HG03378 (cell line): ENCODE measurements around the gene GSTM4.
"Not testable (repeated sequence)": the region's sequence is repeated elsewhere in the genome, so short reads cannot be mapped to it uniquely, and the experiment has no call there.

Experiments
- ATAC-seq: cut with Tn5 transposase; IDR thresholded peaks from one replicate; pipeline ENCODE4 v1.9.1; 2021; ENCODE audit warnings: mild to moderate bottlenecking, moderate library complexity; ENCODE audit not compliant: unreplicated experiment

GSTM4 gene

DNA sequence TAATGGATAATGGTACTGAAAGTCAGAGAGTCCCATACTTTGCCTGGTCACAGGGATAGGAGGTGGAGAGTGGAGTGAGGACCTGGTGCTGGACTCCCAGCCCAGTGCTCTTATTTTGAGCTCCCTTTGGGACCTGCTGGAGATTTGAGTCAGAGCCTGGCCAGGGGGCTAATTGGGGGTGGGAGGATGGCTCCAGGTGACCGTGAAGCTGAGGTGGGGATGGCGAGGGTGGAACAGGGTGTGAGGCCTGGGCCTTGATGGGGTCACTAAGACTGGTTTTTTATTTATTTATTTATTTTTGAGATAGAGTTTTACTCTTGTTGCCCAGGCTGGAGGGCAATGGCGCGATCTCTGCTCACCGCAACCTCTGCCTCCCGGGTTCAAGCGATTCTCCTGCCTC lies 18.5 kb upstream of the GSTM4 start:
- ATAC-seq: no peak

DNA sequence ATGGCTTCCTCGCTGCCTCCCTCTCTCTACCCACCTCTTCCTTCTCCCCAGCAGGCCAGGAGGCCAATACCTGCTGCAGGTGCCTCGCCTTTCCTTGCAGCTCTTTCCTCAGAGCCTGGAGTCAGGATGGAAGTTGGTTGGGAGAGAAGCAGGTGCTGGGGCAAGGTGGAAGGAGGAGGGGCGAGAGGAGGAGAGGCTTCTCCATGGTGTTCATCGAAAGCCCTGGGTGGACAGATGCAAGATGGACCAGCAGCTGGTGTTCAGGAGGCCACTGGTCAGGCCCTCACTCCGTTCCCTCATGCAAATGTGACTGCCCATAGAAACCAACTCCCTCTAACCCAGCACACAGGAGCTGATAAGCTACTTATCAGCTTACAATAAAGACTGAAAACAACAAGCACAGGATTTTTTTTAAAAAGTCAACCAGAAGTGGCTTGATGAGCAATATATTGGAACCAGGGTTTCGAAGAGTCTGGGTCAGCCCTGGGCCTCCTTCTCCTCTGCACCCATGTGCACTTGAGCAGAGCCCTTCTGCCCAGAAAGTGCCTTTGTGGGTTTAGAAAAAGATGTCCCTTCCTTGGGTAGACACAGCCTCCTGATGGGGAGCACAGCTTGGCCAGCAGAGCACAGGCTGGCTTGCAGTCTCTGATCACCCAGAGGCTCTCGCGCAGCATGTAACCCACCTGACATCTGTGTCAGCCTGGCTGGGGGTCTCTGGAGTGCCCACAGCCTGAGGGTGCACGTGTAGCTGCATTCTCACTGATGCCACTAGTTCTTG lies 16.6 kb upstream of the GSTM4 start:
- no peak for ATAC-seq

DNA sequence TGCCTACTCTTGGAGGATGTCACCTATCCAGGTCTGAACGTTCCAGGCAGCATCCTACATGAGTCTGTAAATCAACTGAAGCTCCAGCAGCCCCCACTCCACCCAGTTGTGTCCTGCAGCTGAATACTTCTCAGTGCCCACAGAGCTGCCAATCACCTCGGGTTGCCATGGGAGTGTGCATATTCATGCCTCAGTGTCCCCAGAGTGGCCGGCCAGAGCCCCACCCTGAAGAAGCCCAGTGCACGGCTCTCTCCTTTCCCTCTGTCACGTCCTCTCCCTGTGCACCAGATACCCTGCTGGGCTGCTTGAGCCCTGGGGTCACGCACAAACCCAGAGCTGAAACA lies 16.1 kb upstream of the GSTM4 start:
- no peak for ATAC-seq

DNA sequence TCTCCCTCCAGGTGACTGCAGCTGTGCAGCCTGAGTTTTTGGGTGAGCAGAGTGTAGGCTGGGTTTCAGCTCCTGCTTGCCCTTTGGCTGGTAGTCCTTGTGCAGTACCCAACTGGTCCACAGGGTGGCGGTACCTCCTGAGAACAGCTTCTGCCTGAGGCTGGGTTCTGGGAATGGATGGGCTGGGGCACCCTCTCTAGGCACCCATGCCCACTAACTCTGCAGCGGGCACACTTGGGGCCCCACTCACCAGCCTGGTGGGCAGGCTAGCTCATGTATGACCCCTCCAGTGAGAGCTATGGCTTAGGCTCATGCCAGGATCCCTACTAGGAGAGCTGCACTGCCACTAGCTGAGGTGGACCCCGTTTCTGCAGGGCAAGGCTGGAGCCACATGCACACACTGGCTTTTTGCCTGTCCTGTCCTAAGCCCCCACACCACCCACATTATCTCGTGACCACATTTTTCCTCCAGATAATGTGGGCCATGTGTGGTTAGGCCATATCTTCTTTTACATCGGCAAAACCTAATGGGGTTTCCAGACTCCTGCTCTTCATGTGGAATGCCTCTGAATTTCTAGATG lies 15.5 kb upstream of the GSTM4 start:
- ATAC-seq: peak; percentile 61

DNA sequence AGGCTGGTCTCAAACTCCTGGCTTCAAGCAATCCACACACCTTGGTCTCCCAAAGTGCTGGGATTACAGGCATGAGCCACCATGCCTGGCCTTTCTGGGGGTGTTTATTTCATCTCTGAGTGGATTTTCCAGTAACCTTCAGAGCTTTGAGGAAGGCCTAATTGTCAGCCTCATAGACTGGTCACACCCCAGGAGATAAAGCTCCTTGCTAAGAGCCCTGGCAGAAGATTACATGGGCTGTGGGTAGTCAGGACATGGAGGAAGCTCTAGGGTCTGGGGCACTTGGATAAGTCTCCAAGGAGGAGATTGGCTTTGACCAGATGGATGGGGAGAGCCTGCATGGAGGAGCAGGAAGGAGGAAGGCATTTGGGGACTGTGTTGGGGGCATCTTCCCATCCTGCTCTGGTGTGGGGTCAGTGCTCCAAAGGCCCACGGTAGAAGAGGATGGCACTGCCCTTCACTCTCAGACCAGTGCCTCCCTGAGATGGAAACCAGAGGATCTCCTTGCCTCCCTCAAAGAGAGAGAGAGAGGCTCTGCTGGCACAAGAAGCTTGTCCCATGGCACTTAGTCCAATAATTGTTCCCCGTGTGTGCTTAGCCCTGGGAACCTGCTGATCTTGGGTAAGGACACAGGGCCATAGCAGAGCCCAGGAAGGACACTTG lies 14.7 kb upstream of the GSTM4 start:
- no peak for ATAC-seq

DNA sequence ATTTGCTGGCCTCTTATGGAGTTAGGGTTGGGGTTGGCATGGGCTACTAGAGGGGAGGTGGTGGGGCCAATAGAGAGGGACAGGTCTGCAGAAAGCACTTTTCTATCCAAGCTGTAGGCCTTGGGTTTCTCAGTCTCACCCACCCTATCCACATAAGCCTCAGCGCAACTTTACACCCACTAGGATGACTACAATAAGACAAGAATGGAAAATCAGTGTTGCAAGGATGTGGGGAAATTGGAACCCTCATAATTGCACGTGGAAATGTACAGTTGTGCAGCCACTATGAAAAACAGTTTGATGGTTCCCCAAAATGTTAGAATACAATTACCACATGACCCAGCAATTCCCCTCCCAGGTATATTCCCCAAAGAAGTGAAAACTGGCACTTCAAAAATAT lies 14.0 kb upstream of the GSTM4 start:
- no peak for ATAC-seq

DNA sequence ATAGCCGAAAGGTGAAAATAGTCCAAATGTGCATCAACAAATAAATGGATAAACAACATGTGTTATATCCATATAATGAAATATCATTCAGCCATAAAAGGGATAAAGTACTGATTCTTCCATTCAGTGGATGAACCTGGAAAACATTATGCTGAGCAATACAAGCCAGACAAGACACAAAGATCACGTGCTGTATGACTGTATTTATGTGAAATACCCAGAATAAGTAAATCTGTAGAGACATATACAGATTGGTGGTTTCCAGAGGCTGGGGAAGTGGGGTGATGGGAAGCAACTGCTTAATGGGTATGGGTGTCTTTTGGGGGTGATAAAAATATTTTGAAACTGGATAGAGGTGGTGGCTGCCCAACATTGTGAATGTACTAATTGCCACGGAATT lies 13.3 kb upstream of the GSTM4 start:
- no peak for ATAC-seq

DNA sequence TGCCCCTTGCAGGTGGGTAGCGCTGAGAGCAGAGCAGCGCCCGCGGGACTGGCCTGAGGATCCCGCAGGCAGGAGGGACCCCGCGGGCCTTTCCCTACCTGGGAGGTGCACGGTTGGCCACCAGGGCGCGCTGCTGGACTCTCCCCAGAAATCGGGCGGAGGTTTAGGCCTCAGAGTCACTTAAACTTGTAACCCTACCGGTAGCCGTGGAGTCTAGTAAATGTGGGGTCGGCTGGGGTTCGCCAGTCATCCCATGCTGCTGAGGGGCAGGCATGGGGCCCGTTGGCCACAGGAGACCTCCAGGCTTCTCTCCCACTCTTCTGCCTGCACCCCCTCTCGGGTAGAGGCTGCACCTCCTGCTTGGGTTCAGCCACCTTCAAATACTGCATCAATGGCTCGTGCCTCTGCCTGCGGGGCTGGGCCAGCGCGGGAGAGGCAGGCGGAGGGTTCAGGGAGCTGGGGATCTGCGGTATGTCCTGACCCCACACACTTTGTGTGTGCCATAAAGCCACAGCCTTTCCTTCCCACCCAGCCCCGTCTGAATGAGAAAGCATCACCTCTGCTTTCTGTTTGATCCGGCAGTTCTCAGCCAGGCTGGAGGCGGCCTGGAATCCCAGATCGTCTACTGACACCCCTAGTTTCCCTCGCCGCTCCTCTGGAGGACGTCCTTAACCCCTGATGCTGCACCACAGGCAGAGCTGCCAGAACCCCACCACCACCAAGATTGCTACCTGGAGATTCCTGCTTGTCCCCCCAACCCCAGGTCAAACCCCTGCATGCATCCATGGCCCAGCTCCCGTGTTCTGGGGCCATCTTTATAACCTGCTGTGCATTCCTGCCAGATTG lies 12.3 kb upstream of the GSTM4 start:
- ATAC-seq: peak; percentile 74

DNA sequence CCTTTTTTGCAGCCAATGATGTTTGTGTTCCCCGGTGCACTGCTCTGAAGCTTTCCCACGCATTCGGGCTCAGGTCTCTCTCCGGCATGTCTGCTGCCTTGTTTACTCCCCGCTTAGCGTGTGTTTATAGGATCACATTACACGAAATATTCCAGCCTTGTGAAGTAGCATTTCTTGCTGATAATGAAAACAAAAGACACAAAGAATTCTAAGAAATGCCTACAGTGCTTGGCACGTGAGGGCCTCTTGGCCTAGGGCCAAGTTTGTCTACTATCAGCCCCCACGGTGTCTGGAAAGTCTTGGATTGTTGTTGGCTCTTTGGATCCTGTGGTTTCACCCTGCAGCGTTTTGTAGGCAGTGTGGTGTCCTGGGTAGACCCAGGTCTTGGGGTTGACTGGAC lies 11.2 kb upstream of the GSTM4 start:
- ATAC-seq: no peak

DNA sequence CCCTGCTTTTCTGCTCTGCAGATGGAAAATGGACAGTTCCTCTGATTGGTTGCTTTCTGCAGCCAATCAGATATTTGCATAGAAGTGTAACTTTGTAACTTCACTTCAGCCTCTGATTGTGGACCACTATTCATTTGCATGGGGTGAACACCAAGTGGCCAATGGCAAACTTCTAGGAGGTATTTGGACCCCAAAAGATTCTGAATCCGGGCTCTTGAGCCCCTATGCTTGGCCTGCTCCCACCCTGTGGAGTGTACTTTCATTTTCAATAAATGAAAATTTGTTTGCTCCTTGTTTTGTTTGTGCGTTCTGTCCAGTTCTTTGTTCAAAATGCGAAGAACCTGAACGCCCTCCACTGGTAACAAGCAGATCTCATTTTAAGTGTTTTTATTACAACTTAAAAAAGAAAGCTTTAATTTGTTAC lies 6.4 kb upstream of the GSTM4 start:
- ATAC-seq: no peak

DNA sequence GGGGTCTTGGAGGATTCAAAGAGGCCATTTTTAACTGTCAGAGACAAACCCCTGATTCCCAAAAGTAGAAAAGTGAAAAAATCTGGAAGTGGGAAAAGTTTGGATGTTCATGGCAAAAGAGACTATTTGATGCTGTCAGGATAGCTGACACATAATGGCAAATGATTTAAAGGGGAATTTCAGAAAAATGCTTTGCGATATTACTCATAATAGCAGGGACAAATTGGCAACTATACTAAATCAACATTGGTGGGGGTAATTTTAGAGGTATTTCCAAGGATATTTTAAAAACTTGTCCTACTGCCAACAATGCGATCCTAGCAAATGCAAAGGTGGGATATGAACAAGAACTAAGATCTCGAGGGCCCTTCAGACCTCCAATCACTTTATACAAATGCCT lies 5.3 kb upstream of the GSTM4 start:
- ATAC-seq: no peak

DNA sequence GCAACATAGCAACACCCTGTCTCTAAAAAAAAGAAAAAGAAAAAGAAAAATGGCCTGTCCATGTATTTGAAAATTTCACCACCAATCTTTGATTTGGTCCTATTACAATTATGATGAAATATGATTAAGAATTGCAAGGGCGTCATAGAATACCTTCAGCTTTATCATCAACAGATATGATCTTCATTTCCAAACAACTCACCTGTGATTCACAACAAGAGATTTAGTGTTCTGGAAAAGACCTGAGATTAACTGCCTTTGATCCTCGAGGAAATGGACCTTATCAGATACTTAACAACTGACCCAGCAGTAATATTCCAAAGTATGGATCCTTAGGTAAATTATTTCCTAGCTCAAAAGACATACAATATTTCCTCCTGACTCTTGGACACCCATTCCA lies 3.5 kb upstream of the GSTM4 start:
- ATAC-seq: no peak

DNA sequence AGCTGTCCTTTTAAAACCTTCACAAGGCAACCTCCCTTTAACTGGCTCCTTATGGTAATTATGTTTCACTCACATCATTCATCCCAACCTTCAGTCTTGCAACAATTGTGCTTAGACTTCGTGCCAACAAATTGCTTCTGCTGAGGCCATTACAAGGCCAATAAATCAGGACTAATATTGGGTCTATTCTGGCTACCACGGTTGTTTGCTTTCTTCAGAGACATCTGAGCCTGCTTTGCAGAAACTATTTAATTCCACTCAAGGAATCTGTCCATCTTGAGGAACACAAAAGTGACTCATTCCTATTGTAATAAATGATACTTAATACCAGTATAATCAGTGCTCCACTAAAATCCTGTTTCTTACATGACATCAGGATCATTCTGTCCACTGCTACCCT lies 2.6 kb upstream of the GSTM4 start:
- no peak for ATAC-seq

DNA sequence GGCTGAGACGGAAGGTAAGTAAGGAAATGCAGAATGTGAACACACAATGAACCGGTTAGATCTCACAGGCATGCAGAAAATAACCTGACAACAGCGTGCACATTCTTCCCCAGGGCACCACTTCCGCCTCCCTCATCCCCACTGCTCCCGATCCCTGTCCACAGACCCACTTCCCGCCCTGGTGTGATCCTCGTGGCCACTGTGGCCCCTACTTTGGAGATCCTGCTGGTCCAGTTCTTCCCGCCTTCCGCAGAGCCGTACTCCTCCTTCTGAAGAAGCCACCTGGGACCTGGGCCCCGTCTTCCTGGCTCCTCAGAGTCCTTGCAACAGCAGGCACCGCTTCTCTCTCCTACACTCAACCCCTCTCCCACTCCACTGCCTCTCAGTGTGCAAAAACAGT lies 1.4 kb upstream of the GSTM4 start:
- no peak for ATAC-seq

DNA sequence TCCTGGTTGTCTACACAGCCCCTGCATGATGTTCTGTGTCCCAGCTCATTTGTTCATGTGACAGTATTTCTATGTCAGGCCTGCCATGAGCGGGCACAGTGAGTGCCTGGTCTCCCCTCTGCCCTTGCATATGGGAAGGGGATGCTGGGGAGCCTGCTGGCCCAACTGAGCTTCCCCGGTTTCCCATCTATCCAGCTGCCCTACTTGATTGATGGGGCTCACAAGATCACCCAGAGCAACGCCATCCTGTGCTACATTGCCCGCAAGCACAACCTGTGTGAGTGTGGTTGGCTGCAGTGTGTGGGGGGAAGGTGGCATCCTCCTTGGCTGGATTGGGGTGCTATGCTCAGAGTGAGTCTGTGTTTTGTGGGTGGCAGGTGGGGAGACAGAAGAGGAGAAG lies 1.5 kb downstream of the GSTM4 start:
- ATAC-seq: no peak

DNA sequence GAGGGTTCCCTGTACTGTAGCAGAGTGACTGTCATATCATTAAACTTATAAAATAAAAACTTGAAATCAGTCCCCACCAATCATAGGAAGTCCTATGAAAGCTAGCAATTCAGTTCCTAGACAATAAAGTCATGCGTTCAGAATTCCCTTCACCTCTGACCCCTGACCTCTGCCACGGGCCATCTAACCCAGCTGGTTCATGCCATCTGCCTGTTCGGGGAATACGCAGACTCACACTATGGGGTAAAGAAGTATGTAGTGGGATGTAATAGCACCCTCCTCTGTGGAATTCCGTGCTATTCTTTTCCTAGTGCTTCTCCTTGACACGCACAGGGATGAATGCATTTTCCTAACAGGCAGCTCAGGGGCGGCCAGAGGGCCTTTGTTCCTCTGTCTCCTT lies 2.1 kb downstream of the GSTM4 start:
- no peak for ATAC-seq

DNA sequence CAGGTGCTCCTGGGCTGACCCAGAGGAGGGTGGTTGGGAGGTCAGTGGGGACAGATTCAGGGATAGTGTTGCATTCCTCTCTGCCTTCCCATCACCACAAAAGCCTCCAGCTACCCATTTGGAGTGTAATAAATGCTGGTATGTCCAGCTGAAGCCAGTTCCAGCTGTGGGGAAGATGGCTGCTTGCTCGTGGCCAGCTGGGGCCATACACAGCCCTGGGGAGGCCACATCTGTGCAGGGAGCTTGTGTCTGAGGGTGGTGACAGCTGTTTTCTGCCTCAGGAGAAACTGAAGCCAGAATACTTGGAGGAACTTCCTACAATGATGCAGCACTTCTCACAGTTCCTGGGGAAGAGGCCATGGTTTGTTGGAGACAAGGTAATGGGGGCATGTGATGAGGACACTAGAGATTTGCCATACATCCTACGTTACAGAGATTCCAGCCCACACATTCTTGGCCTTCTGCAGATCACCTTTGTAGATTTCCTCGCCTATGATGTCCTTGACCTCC lies 2.7 kb downstream of the GSTM4 start:
- ATAC-seq: no peak

DNA sequence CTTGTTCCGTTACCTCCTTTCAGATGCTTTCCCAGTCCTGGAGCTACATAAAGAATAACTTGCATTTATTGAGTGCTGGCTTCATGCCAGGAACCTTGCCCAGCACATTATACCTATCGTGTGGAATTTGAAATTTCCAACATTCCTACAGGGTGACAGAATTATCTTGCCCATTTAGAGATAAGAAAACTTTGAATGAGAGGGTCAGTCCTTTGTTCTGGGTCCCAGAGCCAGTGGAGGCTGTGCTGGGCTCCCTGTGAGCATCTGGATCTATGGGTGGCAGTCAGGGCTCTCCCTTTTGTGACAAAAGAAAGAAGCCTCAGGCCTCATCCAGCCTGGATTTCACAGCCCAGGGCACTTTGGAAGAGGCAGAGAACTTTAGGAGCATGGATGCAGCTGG lies 3.2 kb downstream of the GSTM4 start:
- ATAC-seq: no peak

DNA sequence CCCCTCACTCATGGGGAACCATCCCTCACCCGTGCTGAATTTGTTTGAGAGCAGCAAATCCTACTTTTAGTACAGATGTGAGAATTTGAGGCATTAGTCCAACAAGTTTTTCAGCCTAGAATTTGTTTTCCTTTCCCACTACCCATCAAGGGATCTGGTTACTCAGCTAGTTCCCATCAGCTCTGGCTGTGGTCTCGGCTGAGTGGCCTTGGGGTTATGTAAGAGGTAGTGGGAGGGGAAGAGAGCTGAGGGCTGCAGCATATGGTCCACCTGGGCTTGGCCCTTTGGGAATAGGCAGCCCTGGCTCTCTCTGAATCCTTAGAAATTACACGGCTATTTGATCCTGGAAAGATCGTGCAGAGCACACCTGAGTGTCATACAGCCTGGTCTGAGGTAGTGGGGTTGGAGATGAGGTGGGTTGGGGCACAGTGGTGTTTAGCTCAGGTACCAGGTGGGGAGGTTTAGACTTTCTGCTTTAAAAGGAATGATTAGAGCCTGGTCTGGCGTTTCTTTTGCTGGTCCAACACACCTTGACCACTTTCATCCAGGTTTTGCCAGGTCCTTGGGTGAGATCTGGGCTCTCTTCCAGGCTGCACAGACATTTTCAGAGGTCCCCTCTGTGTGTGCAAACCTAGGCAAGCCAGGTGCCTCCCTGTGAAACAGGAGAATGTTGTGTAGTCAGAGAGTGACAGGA lies 4.2 kb downstream of the GSTM4 start:
- ATAC-seq: no peak

DNA sequence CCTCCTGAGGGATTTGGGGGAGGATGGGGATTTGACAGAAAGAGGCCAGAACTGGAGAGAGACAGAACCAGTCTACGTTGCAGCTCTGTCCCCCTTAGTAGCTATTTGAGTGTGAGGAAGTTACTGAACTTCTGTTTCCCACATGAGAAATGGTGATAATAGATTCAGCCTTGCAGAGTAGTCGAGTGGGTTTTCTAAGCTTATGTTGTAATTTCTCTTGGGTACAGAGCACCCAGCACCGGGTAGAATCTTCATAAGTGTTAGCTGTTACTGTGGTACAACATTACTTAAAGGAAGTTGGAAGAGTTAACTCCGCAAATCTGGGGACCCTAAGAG lies 4.8 kb downstream of the GSTM4 start:
- ATAC-seq: not testable (repeated sequence)

DNA sequence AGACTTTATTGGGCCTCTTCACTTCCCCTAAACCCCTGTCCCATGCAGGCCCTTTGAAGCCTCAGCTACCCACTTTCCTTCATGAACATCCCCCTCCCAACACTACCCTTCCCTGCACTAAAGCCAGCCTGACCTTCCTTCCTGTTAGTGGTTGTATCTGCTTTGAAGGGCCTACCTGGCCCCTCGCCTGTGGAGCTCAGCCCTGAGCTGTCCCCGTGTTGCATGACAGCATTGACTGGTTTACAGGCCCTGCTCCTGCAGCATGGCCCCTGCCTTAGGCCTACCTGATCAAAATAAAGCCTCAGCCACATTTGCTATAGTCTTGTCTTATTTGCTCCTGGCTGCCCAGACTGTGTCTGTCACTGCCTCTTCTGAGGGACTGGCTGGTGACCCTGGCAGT lies 5.5 kb downstream of the GSTM4 start:
- ATAC-seq: no peak
